GM18508 (cell line): Measurements from ENCODE around the gene NUDT9.
"Not testable (repeated sequence)": the region's sequence is repeated elsewhere in the genome, so short reads cannot be mapped to it uniquely, and the experiment has no call there.

ENCODE experiments used
- ATAC-seq: cut with Tn5 transposase; IDR thresholded peaks from one replicate; pipeline ENCODE4 v1.9.1; 2021; ENCODE audit warnings: moderate number of reproducible peaks; ENCODE audit not compliant: insufficient read depth, unreplicated experiment

Gene NUDT9

DNA sequence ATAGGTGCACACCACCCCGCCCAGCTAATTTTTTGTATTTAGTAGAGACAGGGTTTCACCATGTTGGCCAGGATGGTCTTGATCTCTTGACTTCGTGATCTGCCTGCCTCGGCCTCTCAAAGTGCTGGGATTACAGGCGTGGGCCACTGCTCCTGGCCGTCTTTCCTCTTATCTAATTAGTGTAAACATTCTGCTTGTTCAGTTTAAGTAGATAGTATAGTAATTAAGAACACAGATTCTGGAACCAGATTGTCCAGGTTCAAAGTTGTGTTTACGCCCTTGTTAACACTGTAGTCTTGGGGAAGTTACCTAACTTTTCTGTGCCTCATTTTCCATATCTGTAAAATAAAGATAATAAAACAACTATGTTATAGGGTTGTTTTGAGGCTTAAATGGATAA is 24.0 kb downstream of the NUDT9 start:
- ATAC-seq = not testable (repeated sequence)

DNA sequence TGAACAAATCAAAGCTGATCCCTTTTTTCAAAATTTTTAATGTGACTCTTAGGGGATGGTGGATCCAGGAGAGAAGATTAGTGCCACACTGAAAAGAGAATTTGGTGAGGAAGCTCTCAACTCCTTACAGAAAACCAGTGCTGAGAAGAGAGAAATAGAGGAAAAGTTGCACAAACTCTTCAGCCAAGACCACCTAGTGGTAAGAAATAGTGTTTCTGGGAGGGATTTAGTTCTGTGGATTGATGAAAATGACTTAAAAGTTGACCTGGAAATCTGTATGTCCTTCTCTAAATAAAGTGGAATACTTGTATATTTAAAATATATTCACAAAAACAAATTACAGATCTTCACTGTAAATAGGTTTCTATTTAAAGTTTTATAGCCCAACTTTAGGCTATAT is 29.2 kb downstream of the NUDT9 start:
- no peak for ATAC-seq

DNA sequence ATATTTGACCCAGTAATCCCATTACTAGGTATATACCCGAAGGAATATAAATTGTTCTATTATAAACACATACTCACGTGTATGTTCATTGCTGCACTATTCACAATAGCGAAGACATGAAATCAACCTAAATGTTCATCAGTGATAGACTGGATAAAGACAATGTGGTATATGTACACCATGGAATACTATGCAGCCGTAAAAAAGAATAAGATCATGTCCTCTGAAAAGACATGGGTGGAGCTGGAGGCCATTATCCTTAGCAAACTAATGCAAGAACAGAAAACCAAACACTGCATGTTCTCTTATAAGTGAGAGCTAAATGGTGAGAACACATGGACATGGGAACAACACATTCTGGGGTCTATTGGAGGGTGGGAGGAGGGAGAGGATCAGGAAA is 36.5 kb downstream of the NUDT9 start:
- ATAC-seq = no peak

DNA sequence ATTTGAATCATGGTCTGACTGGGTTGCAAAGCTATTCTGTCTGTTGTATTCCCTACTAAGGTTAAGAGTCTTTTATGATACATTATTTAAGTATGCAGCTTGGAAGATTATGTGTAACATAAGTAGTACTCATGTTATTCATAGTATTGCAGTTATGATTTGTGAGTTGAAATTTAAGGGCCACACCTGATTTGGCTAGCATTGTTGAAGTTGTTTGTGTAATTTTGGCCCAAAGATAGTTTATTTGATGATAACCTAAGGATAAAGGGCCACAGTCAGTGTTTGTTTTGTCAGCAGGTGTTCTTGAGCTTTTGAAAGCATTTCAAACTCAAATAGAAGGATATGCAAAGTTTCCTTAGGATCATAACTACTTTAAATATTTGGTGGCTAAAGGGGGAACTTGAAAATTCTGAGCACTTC is 38.9 kb downstream of the NUDT9 start:
- no peak for ATAC-seq

DNA sequence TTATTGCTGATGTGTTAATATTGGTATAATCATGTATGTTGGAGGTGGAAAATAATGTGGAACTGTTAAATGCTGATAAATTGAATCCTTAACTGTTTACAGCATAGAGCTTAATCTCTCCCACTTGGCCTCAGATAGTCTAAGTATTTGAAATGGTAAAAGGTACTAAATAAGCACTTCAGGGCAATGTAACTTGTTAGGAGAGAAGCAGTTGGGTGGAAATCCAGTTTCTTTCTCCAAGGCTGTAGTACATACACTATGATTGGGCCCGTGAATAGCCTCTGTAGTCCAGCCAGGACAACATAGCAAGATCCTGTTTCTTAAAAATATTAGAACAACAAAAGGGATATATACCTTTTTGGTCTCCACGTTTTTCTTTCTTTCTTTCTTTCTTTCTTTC is 39.7 kb downstream of the NUDT9 start:
- no peak for ATAC-seq

DNA sequence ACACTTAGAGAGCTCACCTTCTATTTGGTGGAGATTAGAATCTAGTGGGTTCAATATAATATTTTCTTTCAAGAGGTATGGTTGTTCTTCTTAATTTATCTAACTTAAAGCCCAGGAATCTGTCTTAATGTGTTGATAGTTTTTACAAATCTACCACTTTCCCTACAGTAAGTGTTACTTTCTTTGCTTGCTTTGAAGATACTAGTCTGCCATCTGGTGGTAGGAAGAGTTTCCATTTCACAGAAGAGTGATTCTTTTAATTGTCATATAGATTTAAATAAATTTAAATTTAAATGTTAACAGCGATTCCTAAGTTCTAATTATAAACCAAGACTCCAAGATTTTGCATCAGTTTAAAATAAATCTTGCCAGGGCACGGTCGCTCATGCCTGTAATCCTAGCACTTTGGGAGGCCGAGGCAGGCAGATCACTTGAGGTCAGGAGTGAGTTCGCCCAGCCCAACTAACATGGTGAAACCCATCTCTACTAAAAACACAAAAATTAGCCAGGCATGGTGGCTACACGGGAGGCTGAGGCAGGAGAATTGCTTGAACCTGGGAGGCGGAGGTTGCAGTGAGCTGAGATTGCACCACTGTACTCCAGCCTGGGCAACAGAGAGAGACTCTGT is 43.5 kb downstream of the NUDT9 start:
- no peak for ATAC-seq

DNA sequence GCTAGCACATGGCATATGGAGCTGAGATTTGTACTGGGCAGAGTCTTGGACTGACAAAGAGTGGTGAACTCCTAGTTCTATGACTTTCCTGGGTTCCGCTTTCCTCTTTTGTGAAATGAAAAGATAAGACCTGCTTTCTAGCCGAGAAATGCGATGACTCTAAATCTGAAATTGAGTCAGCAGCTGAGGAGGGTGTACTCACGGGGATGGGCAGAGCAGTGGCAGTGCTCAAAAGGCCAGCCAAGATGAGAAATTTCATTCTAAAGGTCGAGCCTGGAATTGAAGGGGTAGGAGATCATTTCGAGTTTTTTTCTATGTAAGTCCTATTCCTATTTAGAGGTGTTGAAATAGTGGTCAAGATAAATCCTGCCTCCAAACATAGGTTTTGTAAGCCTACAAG is 47.0 kb downstream of the NUDT9 start:
- no peak for ATAC-seq

DNA sequence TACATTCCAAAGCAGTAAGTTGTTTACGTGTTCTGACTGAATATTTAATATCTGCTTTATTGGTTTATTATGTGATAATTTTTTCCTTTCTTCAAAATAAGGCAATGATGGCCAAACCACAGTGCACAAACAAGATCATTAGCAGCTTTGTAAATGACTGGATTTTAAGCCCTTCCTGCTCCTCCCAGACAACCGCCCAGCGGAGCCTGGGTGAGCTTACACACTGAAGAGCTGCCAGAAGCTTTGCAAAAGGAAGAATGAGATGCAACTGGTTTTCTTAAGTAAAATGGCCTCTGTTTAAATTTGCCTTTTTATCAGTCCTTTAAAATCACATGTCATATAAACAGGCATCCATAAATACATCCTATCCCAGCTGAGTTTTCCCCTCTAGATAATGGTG is 54.6 kb downstream of the NUDT9 start:
- ATAC-seq = no peak

DNA sequence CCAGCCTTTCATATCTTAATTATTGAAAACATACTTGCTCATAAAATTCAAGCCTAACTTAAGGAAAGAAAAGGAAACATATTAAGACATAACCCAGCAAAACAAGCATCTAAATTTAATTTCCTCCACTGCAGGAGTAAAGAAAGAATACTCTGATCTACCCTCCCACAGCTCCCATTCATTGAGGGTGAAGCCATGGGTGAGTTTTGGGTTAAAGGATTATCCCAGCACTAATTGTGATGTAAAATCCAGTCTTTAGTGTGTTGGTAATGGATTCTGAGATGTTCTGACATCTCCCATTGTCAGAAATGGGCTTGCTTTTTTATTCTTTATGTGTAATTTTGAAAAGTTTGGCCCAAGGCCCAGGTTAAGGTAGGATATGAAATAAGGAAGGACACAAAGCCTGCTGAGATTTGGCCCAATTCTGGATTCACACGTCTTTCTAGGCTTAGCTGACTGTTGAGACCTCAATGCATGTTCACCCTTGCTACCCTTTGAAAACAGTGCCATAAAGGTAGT is 56.4 kb downstream of the NUDT9 start:
- no peak for ATAC-seq

DNA sequence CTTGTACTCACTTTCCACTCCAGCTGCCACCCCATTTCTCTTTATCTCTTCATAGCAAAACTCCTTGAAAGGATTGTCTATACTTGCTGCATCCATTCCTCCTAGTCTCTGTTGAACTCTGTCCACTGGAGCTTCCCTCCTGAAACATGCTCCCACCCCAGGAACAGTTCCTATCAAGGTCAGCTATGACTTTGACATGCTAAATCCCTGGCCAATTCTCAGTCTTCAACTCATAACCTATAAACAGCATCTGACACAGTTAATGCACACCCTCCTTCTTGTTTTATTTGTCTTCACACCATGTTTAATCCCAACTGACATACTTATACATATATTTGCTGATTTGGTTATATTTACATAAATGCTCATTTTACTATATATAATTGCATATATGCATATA is 59.0 kb downstream of the NUDT9 start:
- ATAC-seq = no peak

DNA sequence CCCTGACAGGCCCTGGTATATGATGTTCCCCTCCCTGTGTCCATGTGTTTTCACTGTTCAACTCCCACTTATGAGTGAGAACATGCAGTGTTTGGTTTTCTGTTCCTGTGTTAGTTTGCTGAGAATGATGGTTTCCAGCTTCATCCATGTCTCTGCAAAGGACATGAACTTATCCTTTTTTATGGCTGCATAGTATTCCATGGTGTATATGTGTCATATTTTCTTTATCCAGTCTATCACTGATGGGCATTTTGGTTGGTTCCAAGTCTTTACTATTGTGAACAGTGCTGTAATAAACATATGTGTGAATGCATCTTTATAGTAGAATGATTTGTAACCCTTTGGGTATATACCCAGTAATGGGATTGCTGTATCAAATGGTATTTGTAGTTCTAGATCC is 60.9 kb downstream of the NUDT9 start:
- ATAC-seq = not testable (repeated sequence)

DNA sequence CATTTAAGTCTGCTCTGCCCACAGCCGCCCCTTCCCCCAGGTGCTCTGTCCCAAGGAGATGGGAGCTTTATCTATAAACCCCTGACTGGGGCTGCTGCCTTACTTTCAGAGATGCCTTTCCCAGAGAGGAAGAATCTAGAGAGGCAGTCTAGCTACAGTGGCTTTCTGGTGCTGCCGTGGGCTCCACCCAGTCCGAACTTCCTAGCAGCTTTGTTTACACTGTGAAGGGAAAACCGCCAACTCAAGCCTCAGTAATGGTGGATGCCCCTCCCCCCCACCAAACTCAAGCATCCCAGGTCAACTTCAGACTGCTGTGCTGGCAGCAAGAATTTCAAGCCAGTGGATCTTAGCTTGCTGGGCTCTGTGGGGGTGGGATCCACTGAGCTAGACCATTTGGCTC is 66.3 kb downstream of the NUDT9 start:
- not testable (repeated sequence) for ATAC-seq

DNA sequence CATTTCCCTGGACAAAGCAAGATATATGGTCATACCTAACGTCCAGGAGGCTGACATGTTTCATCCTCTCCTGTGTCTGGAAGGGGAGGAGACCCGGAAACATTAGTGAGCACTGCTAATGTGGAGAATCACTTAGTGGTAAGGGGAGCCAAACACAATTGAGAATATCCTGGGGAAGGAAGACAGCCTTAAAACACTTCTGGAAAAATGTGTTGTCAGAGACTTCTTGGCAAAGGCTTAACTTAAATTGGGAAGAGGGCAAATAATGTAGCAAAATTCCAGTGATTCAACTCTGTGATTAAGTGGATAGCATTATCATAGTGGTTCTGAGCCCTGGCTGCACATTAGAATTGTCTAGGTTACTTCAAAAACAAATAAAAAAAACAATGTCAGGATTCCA is 67.3 kb downstream of the NUDT9 start:
- no peak for ATAC-seq

DNA sequence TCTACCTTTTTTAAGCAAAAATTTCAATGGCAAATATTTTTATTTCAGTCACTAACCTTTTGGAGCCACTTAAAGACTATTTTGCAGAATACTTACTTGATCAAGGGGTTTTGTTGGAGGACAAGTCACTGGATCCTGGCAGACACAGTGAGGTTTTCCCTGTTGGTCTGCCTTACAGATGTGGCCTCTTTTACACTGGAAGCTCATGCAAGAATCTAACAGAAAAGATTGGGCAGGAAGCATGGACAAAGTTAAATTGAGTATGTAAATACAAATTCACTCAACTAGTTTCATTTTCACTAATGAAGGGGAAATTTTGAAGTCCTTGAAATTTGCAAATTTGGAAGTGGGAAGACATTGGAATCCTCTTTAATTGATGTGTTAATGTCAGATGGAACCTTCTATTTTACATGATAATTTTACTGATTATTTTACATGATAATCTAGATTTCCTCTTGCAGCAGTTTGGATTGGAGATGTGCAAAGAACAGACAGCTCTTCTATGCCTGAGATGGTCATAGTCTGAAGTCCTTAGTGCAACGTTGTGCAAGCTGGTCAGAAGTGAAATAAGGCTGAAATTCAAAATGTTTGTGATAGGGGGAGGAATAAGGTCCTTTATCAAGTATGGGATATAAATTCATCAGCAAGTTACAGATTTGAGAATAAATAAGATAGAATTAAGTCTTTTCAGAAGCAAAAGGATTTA is 68.4 kb downstream of the NUDT9 start:
- ATAC-seq = no peak

DNA sequence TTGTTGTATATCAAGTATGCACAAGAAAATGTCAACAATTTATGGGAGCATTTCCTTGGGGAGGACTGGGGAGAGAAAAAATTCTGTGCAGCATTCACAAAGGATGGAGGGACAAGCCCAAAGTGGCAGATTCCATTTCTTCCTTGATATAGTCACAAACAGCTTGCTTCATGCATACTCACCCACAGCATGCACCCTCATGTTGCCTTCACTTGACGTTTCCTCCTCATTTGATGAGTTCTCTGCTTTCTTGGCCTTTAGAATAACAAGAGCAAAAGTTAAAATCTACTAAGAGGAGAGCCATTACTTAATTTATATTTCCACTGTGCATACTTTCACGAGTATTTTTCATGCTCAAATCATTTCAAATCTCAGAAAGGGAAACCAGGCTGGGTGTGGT is 69.1 kb downstream of the NUDT9 start:
- no peak for ATAC-seq

DNA sequence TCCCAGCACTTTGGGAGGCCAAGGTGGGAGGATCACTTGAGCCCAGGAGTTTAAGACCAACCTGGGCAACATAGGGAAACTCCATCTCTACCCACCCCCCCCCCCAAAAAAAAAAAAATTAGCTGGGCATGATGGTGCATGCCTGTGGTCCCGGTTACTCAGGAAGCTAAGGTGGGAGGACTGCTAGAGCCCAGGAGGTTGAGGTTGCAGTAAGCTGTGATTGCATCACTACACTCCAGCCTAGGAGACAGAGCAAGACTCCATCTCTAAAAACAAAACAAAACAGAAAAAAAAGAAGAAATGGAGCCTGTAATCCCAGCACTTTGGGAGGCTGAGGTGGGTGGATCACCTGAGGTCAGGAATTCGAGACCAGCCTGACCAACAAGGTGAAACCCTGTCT is 69.5 kb downstream of the NUDT9 start:
- ATAC-seq = not testable (repeated sequence)

DNA sequence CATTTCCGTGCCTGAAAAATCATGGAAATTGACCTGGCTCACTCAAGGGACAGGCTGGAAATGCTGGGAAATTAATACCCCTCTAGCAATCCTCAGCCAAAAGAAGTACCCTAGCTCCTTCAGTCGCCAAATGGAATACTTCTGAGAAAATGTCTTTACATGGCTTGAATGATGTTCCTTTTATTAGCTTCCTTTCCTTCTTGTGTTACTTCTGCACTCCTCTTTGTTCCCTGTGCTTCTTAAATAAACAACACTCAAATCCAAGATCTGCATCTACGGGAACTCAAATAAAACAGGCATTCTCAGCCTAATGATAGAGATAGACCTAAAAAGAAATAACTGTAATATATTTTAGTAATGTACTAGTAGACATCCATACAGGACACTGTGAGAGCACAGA is 70.7 kb downstream of the NUDT9 start:
- no peak for ATAC-seq

DNA sequence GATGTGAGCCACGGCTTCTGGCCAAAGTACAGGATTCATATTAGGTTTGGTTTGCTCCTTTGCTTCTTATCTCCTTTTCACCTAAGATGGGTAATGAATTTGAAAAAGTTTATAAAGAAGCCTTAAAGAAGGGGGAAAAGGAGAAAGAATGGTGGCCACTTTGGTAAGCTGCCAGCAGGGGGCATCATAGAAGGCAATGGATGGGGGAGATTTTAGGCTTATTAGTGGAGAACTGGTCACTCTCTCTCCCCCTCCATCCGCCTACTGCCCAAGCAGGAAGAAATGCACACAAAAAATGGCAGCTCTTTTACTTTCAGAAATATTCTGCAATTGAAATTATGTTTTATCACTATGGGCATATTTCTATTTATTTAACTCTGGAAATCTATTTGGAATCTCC is 74.8 kb downstream of the NUDT9 start:
- ATAC-seq = no peak

DNA sequence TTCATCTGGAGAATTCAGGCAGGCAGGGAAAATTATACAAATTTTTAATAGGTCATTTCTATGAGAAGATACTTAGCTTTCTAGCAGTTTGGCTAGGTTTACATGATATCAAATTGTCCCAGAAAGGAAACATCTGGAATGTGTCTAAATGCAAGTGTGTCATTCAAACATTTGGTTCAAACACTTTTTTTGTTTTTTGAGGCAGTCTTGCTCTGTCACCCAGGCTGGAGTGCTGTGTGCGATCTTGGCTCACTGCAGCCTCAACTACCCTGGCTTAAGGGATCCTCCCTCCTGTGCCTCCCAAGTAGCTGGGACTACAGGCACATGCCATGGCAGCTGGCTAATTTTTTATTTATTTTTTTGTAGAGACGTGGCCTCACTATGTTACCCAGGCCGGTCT is 75.2 kb downstream of the NUDT9 start:
- no peak for ATAC-seq

DNA sequence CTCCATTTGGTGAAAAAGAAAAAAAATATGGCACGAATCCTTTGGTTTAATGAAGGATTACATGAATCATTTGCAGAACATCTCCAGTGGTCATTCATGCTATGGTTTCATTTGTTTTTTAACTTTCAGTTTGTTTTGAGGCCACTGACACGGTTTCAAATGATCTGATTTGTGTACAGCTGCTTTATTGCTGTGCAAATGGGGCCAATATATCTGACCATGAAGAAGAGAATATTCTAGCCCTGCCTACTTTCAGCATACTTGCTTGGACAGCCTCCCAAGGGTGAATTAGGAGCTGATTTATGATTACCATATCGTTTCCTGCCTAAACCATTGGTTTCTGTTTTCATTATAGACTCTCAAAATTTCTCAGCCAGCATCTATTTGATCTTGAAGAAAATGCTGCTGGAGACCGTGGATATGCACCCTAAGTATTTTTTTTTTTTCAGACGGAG is 76.1 kb downstream of the NUDT9 start:
- ATAC-seq = peak; percentile 52

DNA sequence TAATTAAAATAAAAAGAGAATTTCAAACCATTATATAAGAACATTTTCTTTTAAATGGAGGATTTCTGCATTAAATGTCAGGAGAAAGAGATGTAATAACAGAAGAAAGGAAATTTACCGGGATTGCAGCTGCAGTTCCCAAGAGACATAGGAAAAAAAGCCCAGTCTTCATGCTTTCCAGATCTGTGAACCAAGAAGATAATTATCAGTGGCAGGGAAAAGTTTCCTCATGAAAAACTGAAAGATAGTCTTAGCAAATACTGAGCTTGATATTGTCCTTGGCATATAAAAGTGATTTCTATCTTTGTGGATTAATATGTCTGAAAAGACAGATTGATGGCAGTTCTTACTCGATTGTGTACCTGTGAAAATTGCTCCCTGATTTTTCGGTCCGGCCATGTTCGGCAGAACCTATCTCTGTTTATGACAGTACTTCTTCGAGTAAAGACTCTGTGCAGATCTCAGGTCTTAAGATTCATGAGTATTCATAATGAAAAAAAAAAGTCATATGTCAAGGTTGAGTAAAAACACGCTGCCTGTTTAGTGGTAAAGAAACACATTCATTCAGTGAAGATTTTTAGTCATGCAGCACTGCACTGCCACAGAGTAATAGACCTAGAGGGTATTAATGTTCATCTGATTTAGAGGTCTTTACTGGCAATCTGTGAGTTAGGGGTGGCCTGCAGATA is 77.2 kb downstream of the NUDT9 start:
- ATAC-seq = peak; percentile 78
